K562 (cell line): ENCODE results near the gene FADS6. TPM values are rescaled to one million over a fixed set of nuclear protein-coding genes. Genes with fewer than 3 reads are reported as not detected.
A peak's percentile ranks its signal among the peaks of the same experiment; 100 is the strongest.

Experiments
- ATAC-seq: fragments of 200-7000 bp; cut with Tn5 transposase; 3 replicates; pipeline ENCODE4 v1.9.1; 2020; ENCODE audit warnings: moderate library complexity
- BruUV-seq: library from RNA; stranded (reverse); fragments of 400-500 nt; replicated peaks from 2 replicates; lab custom pipeline; 2021; lab: Mats Ljungman, UMichigan
- CTCF ChIA-PET: fragments of 300-600 bp; formaldehyde crosslinking; extraction: SDS; loops from one replicate; lab custom pipeline; 2021; ENCODE audit warnings: low intra/inter-chr PET ratio; lab: Yijun Ruan, JAX
- POLR2A ChIA-PET: fragments of 300-600, 350-650 bp; sonication (Branson Sonifier 250); formaldehyde crosslinking; extraction: SDS; loops from one replicate; lab custom pipeline; 2021; ENCODE audit warnings: antibody characterized with exemption, inconsistent platforms; lab: Yijun Ruan, JAX
- DNase-seq, 4 experiments: peaks; one replicate each; pipeline versions ENCODE4 v3.0.0 to v3.0.0-alpha.2; 2011 to 2018; ENCODE audit warnings: low spot score in 3 of 4, mixed read lengths in 3 of 4; ENCODE audit errors: extremely low read depth in 1 of 4
- FAIRE-seq: peaks from 2 replicates; lab custom pipeline; 2011; peaks lifted over from hg19 to GRCh38; lab: Jason Lieb, UNC
- H2AFZ ChIP-seq: 2 replicates; pipeline ENCODE4 v1.6.0; 2011; ENCODE audit warnings: low read depth, low read length, control low read depth, inconsistent platforms
- H3K27ac ChIP-seq: fragments of 200-600 bp; 3 replicates; pipeline ENCODE4 v1.8.0; 2011; ENCODE audit warnings: low read depth, mild to moderate bottlenecking, control low read depth, inconsistent platforms, low read length, moderate library complexity, mixed read lengths; ENCODE audit errors: extremely low read depth
- H3K27me3 ChIP-seq, 2 experiments: fragments of 300-600 bp in 1 of 2; 2 replicates in 1 of 2; 3 replicates in 1 of 2; pipeline versions ENCODE4 v1.6.0 to v1.8.0; 2011; ENCODE audit warnings: inconsistent platforms in 2 of 2, low read length in 2 of 2, mild to moderate bottlenecking in 1 of 2, mixed read lengths in 1 of 2, moderate library complexity in 1 of 2; ENCODE audit not compliant: control insufficient read depth in 2 of 2, insufficient read depth in 2 of 2
- H3K36me3 ChIP-seq: fragments of 300-600 bp; 3 replicates; pipeline ENCODE4 v1.8.0; 2011; ENCODE audit warnings: mild to moderate bottlenecking, low read length, inconsistent platforms; ENCODE audit not compliant: control insufficient read depth, insufficient read depth
- H3K4me1 ChIP-seq, 2 experiments: fragments of 200-600 bp in 1 of 2; replicated peaks in 1 of 2; 2 replicates in 1 of 2; 3 replicates in 1 of 2; pipeline versions ENCODE4 v1.5.1 to v1.8.0; 2011; ENCODE audit warnings: inconsistent platforms in 2 of 2, low read length in 2 of 2, mild to moderate bottlenecking in 1 of 2, mixed read lengths in 1 of 2, moderate library complexity in 1 of 2; ENCODE audit not compliant: control insufficient read depth in 2 of 2, insufficient read depth in 2 of 2
- H3K4me2 ChIP-seq: 2 replicates; pipeline ENCODE4 v1.6.1; 2011; ENCODE audit warnings: low read length, control low read depth, inconsistent platforms, mixed read lengths; ENCODE audit not compliant: insufficient read depth
- H3K4me3 ChIP-seq: fragments of 200-600 bp; sonication (generic), shearing (Covaris generic); 2 replicates; pipeline ENCODE4 v1.5.1; 2016; ENCODE audit warnings: control low read depth, inconsistent platforms
- H3K79me2 ChIP-seq: fragments of 200-600 bp; 3 replicates; pipeline ENCODE4 v1.8.0; 2011; ENCODE audit warnings: low read length, inconsistent platforms; ENCODE audit not compliant: control insufficient read depth, insufficient read depth
- H3K9ac ChIP-seq, 2 experiments: 2 replicates each; pipeline versions ENCODE4 v1.6.0 to v1.6.1; 2011; ENCODE audit warnings: low read depth in 2 of 2, low read length in 2 of 2, control low read depth in 1 of 2, inconsistent platforms in 1 of 2, mild to moderate bottlenecking in 1 of 2, mixed read lengths in 1 of 2; ENCODE audit not compliant: insufficient read depth in 1 of 2
- H3K9me1 ChIP-seq: one replicate; pipeline ENCODE4 v1.6.0; 2011; ENCODE audit warnings: inconsistent platforms, mild to moderate bottlenecking, low read length, moderate library complexity; ENCODE audit not compliant: control insufficient read depth, insufficient read depth
- H3K9me3 ChIP-seq: replicated peaks from 2 replicates; pipeline ENCODE4 v1.5.1; 2011; ENCODE audit warnings: low read depth, low read length, inconsistent platforms; ENCODE audit not compliant: control insufficient read depth, insufficient read depth
- H4K20me1 ChIP-seq: replicated peaks from 2 replicates; pipeline ENCODE4 v1.6.1; 2011; ENCODE audit warnings: low read length, inconsistent platforms, mixed read lengths; ENCODE audit not compliant: control insufficient read depth, insufficient read depth
- RB1 ChIP-seq: fragments of 450-650 bp; IDR thresholded peaks from 2 replicates; pipeline ENCODE4 v1.6.1; 2017; ENCODE audit warnings: low read depth, mild to moderate bottlenecking
- SAFB ChIP-seq: fragments of 200-400 bp; formaldehyde crosslinking; IDR thresholded peaks from 2 replicates; pipeline ENCODE4 v1.6.1; 2017; ENCODE audit warnings: low read depth, low read length, borderline replicate concordance
- ZNF134 ChIP-seq: fragments of 250-450 bp; sonication (Bioruptor Pico); conservative IDR thresholded peaks from 2 replicates; pipeline ENCODE4 v1.4.0; 2020
- ZNF146 ChIP-seq: IDR thresholded peaks from one replicate; pipeline ENCODE4 v1.6.1; 2018; ENCODE audit warnings: missing compliant biosample characterization; ENCODE audit not compliant: unreplicated experiment
- ZNF41 ChIP-seq: fragments of 250-450 bp; sonication (Bioruptor Pico); conservative IDR thresholded peaks from 2 replicates; pipeline ENCODE4 v1.4.0; 2020; ENCODE audit warnings: mild to moderate bottlenecking
- WGBS: fragments of 100-300 bp; shearing (Covaris generic); methylation state at CpG from one replicate; pipeline ENCODE4 v1.1.6; 2016; ENCODE audit warnings: low coverage, mixed read lengths; ENCODE audit not compliant: insufficient coverage; ENCODE audit errors: missing lambda C conversion rate; 5-methylcytosine and 5-hydroxymethylcytosine counted together
- in situ Hi-C: fragments of 300-500 bp; cut with MboI; formaldehyde crosslinking; loops from 4 replicates; pipeline ENCODE4 v1.15.0; 2018; ENCODE audit warnings: inconsistent platforms, mixed read lengths
- intact Hi-C: fragments of 100-400 bp; cut with micrococcal nuclease; formaldehyde crosslinking; loops from 2 replicates; pipeline ENCODE4 v1.14.2; 2022
- polyA plus RNA-seq, 8 experiments: library from polyadenylated mRNA; depleted of rRNA in 4 of 8; stranded (reverse) in 5 of 8; unstranded in 3 of 8; fragments of >200 nt; fragmentation: Nextera tagmentation in 2 of 8; fragmentation: Illumina TruSeq in 1 of 8; extraction: Ambion mirVana in 2 of 8; extraction: Trizol in 1 of 8; gene quantifications; 2 replicates each; pipeline versions ENCODE4 v1.2.1 to v1.2.3, GENCODE V29; 2011 to 2014; ENCODE audit warnings: inconsistent platforms in 1 of 8, missing spikeins in 1 of 8
- total RNA-seq, 7 experiments: library from RNA; depleted of rRNA in 6 of 7; stranded (reverse); fragments of >200 nt in 6 of 7; fragmentation: Illumina TruSeq in 2 of 7; extraction: Trizol in 2 of 7; gene quantifications; 2 replicates each; pipeline versions ENCODE4 v1.2.1 to v1.2.3, GENCODE V29; 2011 to 2021; ENCODE audit warnings: low replicate concordance in 1 of 7
- TF ChIP-seq, protein P1 (sequence below): fragments of 450-650 bp; formaldehyde crosslinking; IDR thresholded peaks from 2 replicates; pipeline ENCODE4 v1.4.0; 2022; ENCODE audit warnings: missing genetic modification characterization
- TF ChIP-seq, protein P2 (sequence below), 3 experiments: IDR thresholded peaks in 2 of 3; conservative IDR thresholded peaks in 1 of 3; 2 replicates each; pipeline ENCODE4 v1.5.1; 2011 to 2012; ENCODE audit warnings: low read length in 3 of 3, mild to moderate bottlenecking in 3 of 3, control low read depth in 2 of 3, improper control_type of control experiment in 1 of 3, inconsistent platforms in 1 of 3, low read depth in 1 of 3, mixed read lengths in 1 of 3, moderate library complexity in 1 of 3; ENCODE audit not compliant: insufficient read depth in 2 of 3
- TF ChIP-seq, protein P3 (sequence below): IDR thresholded peaks from 2 replicates; pipeline ENCODE4 v1.6.1; 2011; ENCODE audit not compliant: insufficient read length; ENCODE audit errors: extremely low read depth
- TF ChIP-seq, protein P4 (sequence below): fragments of 250-450 bp; sonication (Bioruptor Pico); IDR thresholded peaks from 2 replicates; pipeline ENCODE4 v1.8.0; 2021; ENCODE audit warnings: moderate library complexity, mild to moderate bottlenecking, inconsistent platforms
- TF ChIP-seq, protein P5 (sequence below): fragments of 450-650 bp; IDR thresholded peaks from 2 replicates; pipeline ENCODE4 v1.6.1; 2017; ENCODE audit warnings: antibody characterized with exemption

FADS6 gene
- total and polyA plus RNA-seq, 9 of the 15 experiments (the other 6 are each of a cell fraction or from before 2014, with no cell fraction given), result 0.18 to 0.22 TPM; not detected in 7

DNA sequence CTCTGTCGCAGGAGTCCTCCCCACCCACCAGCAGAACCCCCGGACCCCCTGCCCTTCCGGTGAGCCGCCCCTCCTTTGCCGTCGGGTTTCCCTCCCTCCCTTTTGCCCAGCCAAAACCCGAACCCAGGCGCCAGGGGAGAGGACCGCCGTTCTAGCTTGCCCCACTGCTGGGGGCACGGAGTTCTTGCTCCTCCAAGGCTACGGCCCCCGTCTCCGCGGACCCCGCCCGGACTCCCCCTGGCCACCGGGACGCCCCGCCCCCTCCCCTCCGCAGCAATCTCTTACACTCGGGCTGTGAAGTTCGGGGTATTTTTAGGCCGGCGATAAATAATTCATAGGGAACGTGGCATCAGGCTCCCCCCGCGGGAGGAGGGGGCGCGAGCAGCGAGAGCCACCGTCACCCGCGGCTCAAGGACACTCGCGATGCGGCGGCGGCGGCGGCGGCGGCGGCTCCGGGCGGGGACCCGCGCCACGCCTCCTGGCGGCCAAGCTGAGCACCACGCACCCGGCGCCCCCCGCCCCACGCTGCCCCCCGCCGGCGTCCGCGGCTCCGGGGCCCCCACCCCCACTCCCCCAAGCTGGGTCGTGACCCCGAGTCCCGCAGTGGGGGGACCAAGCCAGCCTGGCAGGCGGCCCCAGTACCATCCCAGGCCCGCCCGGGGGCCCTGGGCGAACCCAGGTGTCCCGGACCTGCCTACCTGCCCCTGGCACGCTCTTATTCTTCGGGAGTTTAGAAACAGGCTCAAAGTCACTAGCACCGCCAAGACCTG is 33.8 kb downstream of the FADS6 start, which contains the start of gene GRIN2C:
Gene GRIN2C (minus strand): TSS at position 427 of the 770 bp plus-strand sequence. CDS start 4,793 bp downstream, outside the sequence.
- POLR2A ChIA-PET, result interaction anchor here (0.6 to 8.0 kb wide), 4 partner anchors 9 to 128 kb away, joined by 3 to 62 read pairs (median 3); partner anchors contain the start of genes CDR2L and FDXR
- 44% methylated on average over 14 of the region's 72 CpGs for WGBS
- in situ Hi-C loops, result loop anchor here (5.0 kb wide), 1 partner anchor 67 kb away; no protein-coding TSS in a partner anchor
- TF ChIP-seq RB1, result no peak
- no peak for TF ChIP-seq ZNF41 (CRISPR knock-in tag)
- TF ChIP-seq, protein P1, sequence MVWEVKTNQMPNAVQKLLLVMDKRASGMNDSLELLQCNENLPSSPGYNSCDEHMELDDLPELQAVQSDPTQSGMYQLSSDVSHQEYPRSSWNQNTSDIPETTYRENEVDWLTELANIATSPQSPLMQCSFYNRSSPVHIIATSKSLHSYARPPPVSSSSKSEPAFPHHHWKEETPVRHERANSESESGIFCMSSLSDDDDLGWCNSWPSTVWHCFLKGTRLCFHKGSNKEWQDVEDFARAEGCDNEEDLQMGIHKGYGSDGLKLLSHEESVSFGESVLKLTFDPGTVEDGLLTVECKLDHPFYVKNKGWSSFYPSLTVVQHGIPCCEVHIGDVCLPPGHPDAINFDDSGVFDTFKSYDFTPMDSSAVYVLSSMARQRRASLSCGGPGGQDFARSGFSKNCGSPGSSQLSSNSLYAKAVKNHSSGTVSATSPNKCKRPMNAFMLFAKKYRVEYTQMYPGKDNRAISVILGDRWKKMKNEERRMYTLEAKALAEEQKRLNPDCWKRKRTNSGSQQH, result no peak
- TF ChIP-seq, protein P2, sequence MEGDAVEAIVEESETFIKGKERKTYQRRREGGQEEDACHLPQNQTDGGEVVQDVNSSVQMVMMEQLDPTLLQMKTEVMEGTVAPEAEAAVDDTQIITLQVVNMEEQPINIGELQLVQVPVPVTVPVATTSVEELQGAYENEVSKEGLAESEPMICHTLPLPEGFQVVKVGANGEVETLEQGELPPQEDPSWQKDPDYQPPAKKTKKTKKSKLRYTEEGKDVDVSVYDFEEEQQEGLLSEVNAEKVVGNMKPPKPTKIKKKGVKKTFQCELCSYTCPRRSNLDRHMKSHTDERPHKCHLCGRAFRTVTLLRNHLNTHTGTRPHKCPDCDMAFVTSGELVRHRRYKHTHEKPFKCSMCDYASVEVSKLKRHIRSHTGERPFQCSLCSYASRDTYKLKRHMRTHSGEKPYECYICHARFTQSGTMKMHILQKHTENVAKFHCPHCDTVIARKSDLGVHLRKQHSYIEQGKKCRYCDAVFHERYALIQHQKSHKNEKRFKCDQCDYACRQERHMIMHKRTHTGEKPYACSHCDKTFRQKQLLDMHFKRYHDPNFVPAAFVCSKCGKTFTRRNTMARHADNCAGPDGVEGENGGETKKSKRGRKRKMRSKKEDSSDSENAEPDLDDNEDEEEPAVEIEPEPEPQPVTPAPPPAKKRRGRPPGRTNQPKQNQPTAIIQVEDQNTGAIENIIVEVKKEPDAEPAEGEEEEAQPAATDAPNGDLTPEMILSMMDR (IDR thresholded peaks at IDR 0.05 in 2 of 3, conservative IDR thresholded peaks at IDR 0.05 in 1 of 3; ENCODE audit: insufficient read depth in 2 of 3, low read depth in 1 of 3, low read length in 3 of 3), result peak in 1 of 3 experiments; percentile 45; a peak in 1 of 6 replicates
- peak; percentile 72; the same call in 1 of the 2 replicates for TF ChIP-seq SAFB
- TF ChIP-seq ZNF146 (CRISPR knock-in tag), result no peak
- TF ChIP-seq, protein P3, sequence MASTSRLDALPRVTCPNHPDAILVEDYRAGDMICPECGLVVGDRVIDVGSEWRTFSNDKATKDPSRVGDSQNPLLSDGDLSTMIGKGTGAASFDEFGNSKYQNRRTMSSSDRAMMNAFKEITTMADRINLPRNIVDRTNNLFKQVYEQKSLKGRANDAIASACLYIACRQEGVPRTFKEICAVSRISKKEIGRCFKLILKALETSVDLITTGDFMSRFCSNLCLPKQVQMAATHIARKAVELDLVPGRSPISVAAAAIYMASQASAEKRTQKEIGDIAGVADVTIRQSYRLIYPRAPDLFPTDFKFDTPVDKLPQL, result no peak
- TF ChIP-seq, protein P4, sequence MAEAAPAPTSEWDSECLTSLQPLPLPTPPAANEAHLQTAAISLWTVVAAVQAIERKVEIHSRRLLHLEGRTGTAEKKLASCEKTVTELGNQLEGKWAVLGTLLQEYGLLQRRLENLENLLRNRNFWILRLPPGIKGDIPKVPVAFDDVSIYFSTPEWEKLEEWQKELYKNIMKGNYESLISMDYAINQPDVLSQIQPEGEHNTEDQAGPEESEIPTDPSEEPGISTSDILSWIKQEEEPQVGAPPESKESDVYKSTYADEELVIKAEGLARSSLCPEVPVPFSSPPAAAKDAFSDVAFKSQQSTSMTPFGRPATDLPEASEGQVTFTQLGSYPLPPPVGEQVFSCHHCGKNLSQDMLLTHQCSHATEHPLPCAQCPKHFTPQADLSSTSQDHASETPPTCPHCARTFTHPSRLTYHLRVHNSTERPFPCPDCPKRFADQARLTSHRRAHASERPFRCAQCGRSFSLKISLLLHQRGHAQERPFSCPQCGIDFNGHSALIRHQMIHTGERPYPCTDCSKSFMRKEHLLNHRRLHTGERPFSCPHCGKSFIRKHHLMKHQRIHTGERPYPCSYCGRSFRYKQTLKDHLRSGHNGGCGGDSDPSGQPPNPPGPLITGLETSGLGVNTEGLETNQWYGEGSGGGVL (CRISPR knock-in tag), result no peak
- no peak for TF ChIP-seq ZNF134 (CRISPR knock-in tag)
- TF ChIP-seq, protein P5, sequence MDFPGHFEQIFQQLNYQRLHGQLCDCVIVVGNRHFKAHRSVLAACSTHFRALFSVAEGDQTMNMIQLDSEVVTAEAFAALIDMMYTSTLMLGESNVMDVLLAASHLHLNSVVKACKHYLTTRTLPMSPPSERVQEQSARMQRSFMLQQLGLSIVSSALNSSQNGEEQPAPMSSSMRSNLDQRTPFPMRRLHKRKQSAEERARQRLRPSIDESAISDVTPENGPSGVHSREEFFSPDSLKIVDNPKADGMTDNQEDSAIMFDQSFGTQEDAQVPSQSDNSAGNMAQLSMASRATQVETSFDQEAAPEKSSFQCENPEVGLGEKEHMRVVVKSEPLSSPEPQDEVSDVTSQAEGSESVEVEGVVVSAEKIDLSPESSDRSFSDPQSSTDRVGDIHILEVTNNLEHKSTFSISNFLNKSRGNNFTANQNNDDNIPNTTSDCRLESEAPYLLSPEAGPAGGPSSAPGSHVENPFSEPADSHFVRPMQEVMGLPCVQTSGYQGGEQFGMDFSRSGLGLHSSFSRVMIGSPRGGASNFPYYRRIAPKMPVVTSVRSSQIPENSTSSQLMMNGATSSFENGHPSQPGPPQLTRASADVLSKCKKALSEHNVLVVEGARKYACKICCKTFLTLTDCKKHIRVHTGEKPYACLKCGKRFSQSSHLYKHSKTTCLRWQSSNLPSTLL, result no peak

More for the DNA sequence above, 33.8 kb downstream of the FADS6 start, which contains the start of gene GRIN2C:
- no TSS peak for BruUV-seq
- H3K9ac ChIP-seq, result no peak within 1 kb of the TSS; a peak in 1 of 4 replicates
- FAIRE-seq, result no peak
- H3K4me2 ChIP-seq, result no peak within 1 kb of the TSS
- peak within 1 kb of the TSS; percentile 24 for H3K4me3 ChIP-seq
- H3K79me2 ChIP-seq, result no peaks in the 10 kb centered on the region
- H3K27ac ChIP-seq, result no peak within 1 kb of the TSS
- no peak within 1 kb of the TSS for H2AFZ ChIP-seq
- H3K9me3 ChIP-seq, result no peaks in the 10 kb centered on the region
- no peaks in the 10 kb centered on the region for H3K9me1 ChIP-seq
- intact Hi-C loops, result no loop called here
- 0 out of 3 replicates have a peak, but pooled peaks have one; percentile 23 for ATAC-seq
- H4K20me1 ChIP-seq, result no peaks in the 10 kb centered on the region
- H3K4me1 ChIP-seq, result peaks cover 2 to 51% of the 10 kb centered on the region in 2 experiments
- CTCF ChIA-PET, result interaction anchor here (0.6 kb wide), 1 partner anchor 116 kb away, joined by 6 read pairs; no protein-coding TSS in a partner anchor
- DNase-seq, result peak in 3 of 4 experiments; percentile 52 to 63 (median 60)
- peaks cover 0 to 21% of the 10 kb centered on the region in 2 experiments; a peak in 2 of 5 replicates for H3K27me3 ChIP-seq
- H3K36me3 ChIP-seq, result peaks cover 24% of the 10 kb centered on the region; the same call in 1 of the 3 replicates
